Loucy (cell line): ENCODE data around the gene CDK19.

Experiments
- EZH2phosphoT487 ChIP-seq: fragments of 200-600 bp; IDR thresholded peaks from 2 replicates; pipeline ENCODE4 v1.6.1; 2018; ENCODE audit warnings: antibody characterized with exemption, mild to moderate bottlenecking, moderate library complexity, borderline replicate concordance
- TF ChIP-seq, protein P1 (sequence below): fragments of 200-600 bp; sonication (generic); conservative IDR thresholded peaks from 2 replicates; pipeline ENCODE4 v1.5.1; 2014; ENCODE audit warnings: mild to moderate bottlenecking, antibody characterized with exemption, low read length

DNA sequence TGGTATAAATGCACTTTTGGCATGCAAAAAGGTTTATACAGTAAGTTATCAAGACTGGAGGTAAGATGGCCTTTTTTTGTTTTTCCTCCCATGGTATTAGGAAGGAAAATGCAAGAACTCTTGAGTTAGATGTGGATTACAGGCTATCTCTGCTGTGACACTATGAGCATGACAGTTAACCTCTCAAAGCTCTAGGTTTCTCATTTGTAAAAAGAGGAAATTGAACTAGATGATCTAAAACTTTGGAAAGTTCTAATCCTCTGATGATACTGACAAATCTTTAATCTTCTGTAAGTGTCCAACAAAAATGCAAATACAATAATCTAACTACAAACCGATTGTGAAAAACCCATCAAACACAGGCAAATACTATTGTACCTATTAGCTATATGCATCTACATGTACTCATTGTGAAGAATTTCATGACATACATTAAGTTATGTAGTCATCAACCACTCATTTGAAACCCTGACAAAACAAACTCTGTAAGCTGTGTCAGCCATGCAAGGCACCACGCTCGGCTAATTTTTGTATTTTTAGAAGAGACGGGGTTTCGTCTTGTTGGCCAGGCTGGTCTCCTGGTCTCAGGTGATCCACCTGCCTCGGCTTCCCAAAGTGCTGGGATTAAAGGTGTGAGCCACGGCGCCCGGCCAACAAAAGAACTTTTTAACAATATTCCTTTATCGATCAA, 4.2 kb downstream of the CDK19 start:
- TF ChIP-seq EZH2phosphoT487, result no peak
- TF ChIP-seq, protein P1, sequence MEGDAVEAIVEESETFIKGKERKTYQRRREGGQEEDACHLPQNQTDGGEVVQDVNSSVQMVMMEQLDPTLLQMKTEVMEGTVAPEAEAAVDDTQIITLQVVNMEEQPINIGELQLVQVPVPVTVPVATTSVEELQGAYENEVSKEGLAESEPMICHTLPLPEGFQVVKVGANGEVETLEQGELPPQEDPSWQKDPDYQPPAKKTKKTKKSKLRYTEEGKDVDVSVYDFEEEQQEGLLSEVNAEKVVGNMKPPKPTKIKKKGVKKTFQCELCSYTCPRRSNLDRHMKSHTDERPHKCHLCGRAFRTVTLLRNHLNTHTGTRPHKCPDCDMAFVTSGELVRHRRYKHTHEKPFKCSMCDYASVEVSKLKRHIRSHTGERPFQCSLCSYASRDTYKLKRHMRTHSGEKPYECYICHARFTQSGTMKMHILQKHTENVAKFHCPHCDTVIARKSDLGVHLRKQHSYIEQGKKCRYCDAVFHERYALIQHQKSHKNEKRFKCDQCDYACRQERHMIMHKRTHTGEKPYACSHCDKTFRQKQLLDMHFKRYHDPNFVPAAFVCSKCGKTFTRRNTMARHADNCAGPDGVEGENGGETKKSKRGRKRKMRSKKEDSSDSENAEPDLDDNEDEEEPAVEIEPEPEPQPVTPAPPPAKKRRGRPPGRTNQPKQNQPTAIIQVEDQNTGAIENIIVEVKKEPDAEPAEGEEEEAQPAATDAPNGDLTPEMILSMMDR, result no peak
